Neutrophil (primary cell): Measurements from ENCODE around the gene EPHA2.

Source experiments
- H3K27ac ChIP-seq: fragments of 200-600 bp; sonication (generic); 2 replicates; pipeline ENCODE4 v1.5.1; 2016; ENCODE audit warnings: mild to moderate bottlenecking, moderate library complexity
- H3K27me3 ChIP-seq: fragments of 200-600 bp; sonication (generic); 2 replicates; pipeline ENCODE4 v1.6.0; 2016; ENCODE audit warnings: mild to moderate bottlenecking
- H3K36me3 ChIP-seq: fragments of 200-600 bp; sonication (generic); 2 replicates; pipeline ENCODE4 v1.5.1; 2017
- H3K4me1 ChIP-seq, 2 experiments: fragments of 200-600 bp in 1 of 2; sonication (generic) in 1 of 2; 1 replicate in 1 of 2; 2 replicates in 1 of 2; pipeline versions ENCODE4 v1.5.1 to v1.6.1; 2013 to 2016; ENCODE audit warnings: low read depth in 1 of 2, low read length in 1 of 2, mild to moderate bottlenecking in 1 of 2, moderate library complexity in 1 of 2; ENCODE audit not compliant: control insufficient read depth in 1 of 2, insufficient read depth in 1 of 2
- H3K4me3 ChIP-seq, 2 experiments: fragments of 200-600 bp in 1 of 2; sonication (generic) in 1 of 2; 1 replicate in 1 of 2; 2 replicates in 1 of 2; pipeline ENCODE4 v1.5.1; 2013 to 2016; ENCODE audit warnings: low read depth in 1 of 2, low read length in 1 of 2, mild to moderate bottlenecking in 1 of 2, moderate library complexity in 1 of 2
- H3K9me3 ChIP-seq: fragments of 200-600 bp; sonication (generic); 2 replicates; pipeline ENCODE4 v1.5.1; 2016
- TF ChIP-seq, protein P1 (sequence below): fragments of 200-600 bp; sonication (generic); IDR thresholded peaks from 2 replicates; pipeline ENCODE4 v1.5.1; 2016; ENCODE audit warnings: antibody characterized with exemption

Gene EPHA2

DNA sequence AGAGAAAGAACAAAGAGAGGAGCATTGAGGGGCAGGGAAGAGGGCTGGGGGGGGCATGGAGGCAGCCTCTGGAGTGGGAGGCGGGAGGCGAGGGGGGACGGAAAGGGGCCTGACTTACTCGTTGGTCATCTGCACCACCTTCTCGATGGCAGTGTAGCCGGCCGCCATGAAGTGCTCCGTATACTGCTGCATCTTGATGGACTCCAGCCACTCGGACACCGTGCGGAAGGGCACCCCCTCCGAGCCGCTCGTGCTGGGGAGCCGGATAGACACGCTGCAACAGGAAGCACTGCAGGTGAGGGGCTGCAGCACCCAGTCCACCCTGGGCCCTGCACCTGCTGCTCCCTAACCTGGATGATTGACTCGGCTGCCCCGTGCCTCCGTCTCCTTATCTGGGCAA, 26.6 kb downstream of the EPHA2 start:
- Histone ChIP-seq H3K27ac (no peak overlapping the region), H3K36me3 (no peaks in the 10 kb centered on the region), H3K4me1 (no peaks in the 10 kb centered on the region), H3K9me3 (no peaks in the 10 kb centered on the region), H3K27me3 (peaks cover 13% of the 10 kb centered on the region), H3K4me3 (no peak overlapping the region)
- TF ChIP-seq, protein P1, sequence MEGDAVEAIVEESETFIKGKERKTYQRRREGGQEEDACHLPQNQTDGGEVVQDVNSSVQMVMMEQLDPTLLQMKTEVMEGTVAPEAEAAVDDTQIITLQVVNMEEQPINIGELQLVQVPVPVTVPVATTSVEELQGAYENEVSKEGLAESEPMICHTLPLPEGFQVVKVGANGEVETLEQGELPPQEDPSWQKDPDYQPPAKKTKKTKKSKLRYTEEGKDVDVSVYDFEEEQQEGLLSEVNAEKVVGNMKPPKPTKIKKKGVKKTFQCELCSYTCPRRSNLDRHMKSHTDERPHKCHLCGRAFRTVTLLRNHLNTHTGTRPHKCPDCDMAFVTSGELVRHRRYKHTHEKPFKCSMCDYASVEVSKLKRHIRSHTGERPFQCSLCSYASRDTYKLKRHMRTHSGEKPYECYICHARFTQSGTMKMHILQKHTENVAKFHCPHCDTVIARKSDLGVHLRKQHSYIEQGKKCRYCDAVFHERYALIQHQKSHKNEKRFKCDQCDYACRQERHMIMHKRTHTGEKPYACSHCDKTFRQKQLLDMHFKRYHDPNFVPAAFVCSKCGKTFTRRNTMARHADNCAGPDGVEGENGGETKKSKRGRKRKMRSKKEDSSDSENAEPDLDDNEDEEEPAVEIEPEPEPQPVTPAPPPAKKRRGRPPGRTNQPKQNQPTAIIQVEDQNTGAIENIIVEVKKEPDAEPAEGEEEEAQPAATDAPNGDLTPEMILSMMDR, result no peak

DNA sequence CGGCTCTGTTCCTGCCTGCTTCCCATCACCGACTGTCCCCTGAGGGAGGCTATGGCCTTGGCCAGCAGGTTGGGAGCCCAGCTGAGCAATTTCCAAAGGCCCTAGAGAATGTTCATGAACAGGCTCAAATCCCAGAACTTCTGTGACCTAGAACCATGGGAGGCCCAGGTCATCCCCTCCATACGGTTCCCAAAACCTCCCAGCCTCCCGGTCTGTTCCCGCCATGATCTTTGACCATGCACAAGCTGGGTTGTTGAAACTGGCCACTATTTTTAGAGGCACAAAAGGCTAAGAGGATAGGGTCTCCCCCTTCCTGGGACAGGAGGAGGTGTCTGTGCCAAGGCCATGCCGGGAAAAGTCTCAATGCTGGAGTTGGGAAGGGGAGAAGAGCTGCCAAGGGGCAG, 27.5 kb downstream of the EPHA2 start:
- no peaks in the 10 kb centered on the region for H3K36me3 ChIP-seq
- no peaks in the 10 kb centered on the region for H3K9me3 ChIP-seq
- H3K27ac ChIP-seq, result no peak overlapping the region
- TF ChIP-seq, protein P1, result no peak
- peaks cover 13% of the 10 kb centered on the region for H3K27me3 ChIP-seq
- H3K4me1 ChIP-seq, result no peaks in the 10 kb centered on the region
- no peak overlapping the region for H3K4me3 ChIP-seq

DNA sequence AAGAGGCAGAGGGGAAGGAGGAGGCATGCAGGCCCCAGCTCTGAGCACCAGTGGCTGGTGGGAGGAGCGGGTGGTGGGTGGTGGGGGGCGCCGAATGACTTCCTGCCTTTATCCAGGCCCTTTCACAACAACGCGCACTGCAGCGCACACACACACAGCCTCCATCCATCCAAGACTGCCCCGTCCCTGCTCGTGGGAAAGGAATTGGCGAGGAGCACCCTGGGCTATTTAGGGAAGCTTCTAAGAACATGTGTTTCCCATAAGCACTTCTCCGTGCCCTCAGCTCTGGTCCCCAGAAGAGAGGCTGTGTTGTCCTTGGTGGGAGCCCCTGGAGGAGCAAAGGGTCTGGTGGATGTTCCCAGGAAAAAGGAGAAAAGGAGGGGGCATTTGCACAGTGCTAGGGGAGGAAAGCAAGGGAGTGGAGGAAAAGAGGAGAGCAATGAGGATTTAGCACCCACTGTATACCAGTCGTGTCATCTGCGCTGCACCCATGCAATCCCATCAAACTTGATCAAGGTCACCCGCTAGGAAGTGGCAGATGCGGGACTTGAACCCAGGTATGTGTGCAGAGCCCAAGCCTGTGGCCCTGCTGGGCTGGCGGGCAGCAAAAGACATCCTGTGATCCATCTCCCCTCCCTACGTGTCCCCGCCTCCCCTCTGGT, 28.1 kb downstream of the EPHA2 start:
- Histone ChIP-seq H3K27me3 (peaks cover 13% of the 10 kb centered on the region), H3K27ac (no peak overlapping the region), H3K9me3 (no peaks in the 10 kb centered on the region), H3K36me3 (no peaks in the 10 kb centered on the region), H3K4me3 (no peak overlapping the region), H3K4me1 (no peaks in the 10 kb centered on the region)
- TF ChIP-seq, protein P1, result no peak

DNA sequence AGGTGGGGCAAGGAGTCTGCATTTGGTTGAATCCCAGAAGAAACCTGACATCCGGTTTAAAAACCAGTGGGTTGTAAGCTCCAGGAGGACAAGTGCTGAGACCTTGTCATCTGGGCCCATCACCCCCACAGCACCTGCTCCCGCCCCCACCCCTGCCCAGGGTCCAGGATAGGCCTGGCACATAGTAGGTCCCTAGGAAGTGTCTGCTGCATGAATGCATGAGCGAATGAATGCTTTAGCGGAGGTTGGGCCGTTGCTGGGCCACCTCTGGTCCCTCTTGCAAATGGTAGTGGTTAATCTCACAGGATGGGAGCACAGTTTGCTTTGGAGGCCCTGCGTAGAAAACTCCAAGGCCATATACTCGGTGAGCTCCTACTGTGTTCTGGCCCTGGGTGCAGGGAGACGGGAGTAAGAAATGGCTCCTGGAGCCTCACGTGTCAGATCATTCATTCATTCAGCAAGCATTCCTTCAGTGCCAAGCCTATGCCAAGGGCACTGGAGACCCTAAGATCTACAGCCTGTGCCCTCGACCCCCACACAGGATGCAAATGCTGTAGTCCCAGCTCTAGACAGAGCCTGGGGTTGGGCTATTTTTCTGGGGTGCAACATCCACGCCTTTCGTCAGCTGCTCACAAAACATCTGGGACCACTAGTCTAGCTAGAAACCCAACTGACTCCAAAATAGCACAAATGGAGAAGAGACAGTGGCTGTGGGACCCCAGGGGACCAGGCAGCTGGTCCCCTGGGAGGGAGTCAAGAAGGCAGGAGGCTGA, 28.9 kb downstream of the EPHA2 start:
- Histone ChIP-seq H3K9me3 (no peaks in the 10 kb centered on the region), H3K4me3 (no peak overlapping the region), H3K27ac (no peak overlapping the region), H3K4me1 (no peaks in the 10 kb centered on the region), H3K36me3 (no peaks in the 10 kb centered on the region), H3K27me3 (peaks cover 13% of the 10 kb centered on the region)
- TF ChIP-seq, protein P1, result no peak

DNA sequence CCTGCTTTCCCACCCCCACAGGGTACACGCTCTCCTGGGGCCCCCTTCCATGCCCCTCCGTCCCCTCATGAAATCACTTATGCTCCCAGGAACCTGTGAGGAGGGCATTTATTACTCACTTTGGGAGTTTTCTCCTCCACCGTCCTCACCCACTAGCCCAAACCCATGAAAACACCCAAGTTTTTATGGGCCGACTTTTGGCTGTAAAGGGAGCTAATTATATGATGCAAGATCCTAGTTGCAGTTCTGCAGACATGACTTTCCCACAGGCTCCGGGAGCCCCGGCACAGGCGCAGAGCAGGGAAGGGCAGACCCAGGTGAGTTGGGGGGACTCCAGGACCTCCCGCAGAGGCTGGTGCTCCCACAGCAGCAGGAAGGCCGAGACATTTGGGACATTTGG, 29.7 kb downstream of the EPHA2 start:
- Histone ChIP-seq H3K36me3 (no peaks in the 10 kb centered on the region), H3K27me3 (peaks cover 13% of the 10 kb centered on the region), H3K4me3 (no peak overlapping the region), H3K27ac (no peak overlapping the region), H3K9me3 (no peaks in the 10 kb centered on the region), H3K4me1 (no peaks in the 10 kb centered on the region)
- TF ChIP-seq, protein P1, result no peak
